ENCODE results near the gene LDLR. TPM values are rescaled to one million over a fixed set of nuclear protein-coding genes. Genes with fewer than 3 reads are reported as not detected.
A peak's percentile ranks its signal among the peaks of the same experiment; 100 is the strongest.

The LDLR gene
- total RNA-seq (2021) (162 and 175 TPM in 2 replicates), Bru-seq, nascent RNA (percentile 94 among the genes with signal in this experiment), BruChase-seq, experiment 1, labeled RNA remaining after a 2-hour chase (percentile 93 among the genes with signal in this experiment), BruChase-seq, experiment 2, labeled RNA remaining after a 6-hour chase (percentile 89 among the genes with signal in this experiment)
- long read RNA-seq, transcript LDLR-208 (18 exons, 3,617 nt): major isoform, 100 of 204 reads
- long read RNA-seq, partial matches to known transcripts: 75 of 204 reads
- long read RNA-seq, other reads (novel, unspliced or antisense): 26 of 204 reads

GRCh38 chr19:11089254-11090013 is at the start of gene LDLR:
Gene LDLR (plus strand): TSS chr19:11089463. CDS start chr19:11089549, 86 bp downstream.
- BruUV-seq (replicated peaks): no TSS peak

GRCh38 chr19:11041194-11041593 is 48.1 kb upstream of the LDLR start:
- Histone ChIP-seq H3K4me3 (ENCODE audit: low read depth, low read length, poor library complexity, severe bottlenecking) (no peak overlapping the region), H3K36me3 (ENCODE audit: insufficient read depth, low read length, poor library complexity, severe bottlenecking) (peaks cover 81% of the 10 kb centered on the region), H3K9me3 (ENCODE audit: low read depth, low read length, poor library complexity, severe bottlenecking) (no peaks in the 10 kb centered on the region), H3K4me1 (ENCODE audit: insufficient read depth, low read length, poor library complexity, severe bottlenecking) (no peaks in the 10 kb centered on the region), H3K27me3 (replicated peaks; ENCODE audit: insufficient read depth, low read depth, low read length, poor library complexity) (no peaks in the 10 kb centered on the region), H3K27ac (ENCODE audit: low read depth, low read length, poor library complexity, severe bottlenecking) (no peak overlapping the region)
- BruUV-seq (replicated peaks): no TSS peak
- POLR2A ChIA-PET (ENCODE audit: low non-redundant PET): no interaction called here
- CTCF ChIA-PET: no interaction called here
- intact Hi-C loops (cut with micrococcal nuclease; ENCODE audit: unreplicated experiment): no loop called here
- no peak for DNase-seq (ENCODE audit: low spot score)
- TF ChIP-seq EZH2 (IDR thresholded peaks at IDR 0.05; ENCODE audit: borderline replicate concordance, low read depth, low read length, poor library complexity, severe bottlenecking) (no peak), CTCF (conservative IDR thresholded peaks at IDR 0.05; ENCODE audit: low read depth, low read length) (no peak)

More at GRCh38 chr19:11089254-11090013, at the start of gene LDLR:
- H3K4me1 ChIP-seq (ENCODE audit: insufficient read depth, low read length, poor library complexity, severe bottlenecking): peaks cover 34% of the 10 kb centered on the region
- H3K9me3 ChIP-seq (ENCODE audit: low read depth, low read length, poor library complexity, severe bottlenecking): no peaks in the 10 kb centered on the region
- ChIA-PET CTCF (interaction anchor here (0.5 kb wide), 1 partner anchor 152 kb away, joined by 5 read pairs; no protein-coding TSS in a partner anchor), POLR2A (ENCODE audit: low non-redundant PET) (interaction anchor here (0.5 kb wide), 1 partner anchor 139 kb away, joined by 7 read pairs; no protein-coding TSS in a partner anchor)
- H3K36me3 ChIP-seq (ENCODE audit: insufficient read depth, low read length, poor library complexity, severe bottlenecking): peaks cover 34% of the 10 kb centered on the region
- H3K4me3 ChIP-seq (ENCODE audit: low read depth, low read length, poor library complexity, severe bottlenecking): peak within 1 kb of the TSS; percentile 90
- no peak for TF ChIP-seq CTCF (conservative IDR thresholded peaks at IDR 0.05; ENCODE audit: low read depth, low read length)
- no peak for TF ChIP-seq EZH2 (IDR thresholded peaks at IDR 0.05; ENCODE audit: borderline replicate concordance, low read depth, low read length, poor library complexity, severe bottlenecking)
- H3K27me3 ChIP-seq (replicated peaks; ENCODE audit: insufficient read depth, low read depth, low read length, poor library complexity): no peaks in the 10 kb centered on the region
- DNase-seq (ENCODE audit: low spot score): peak; percentile 98
- intact Hi-C loops (cut with micrococcal nuclease; ENCODE audit: unreplicated experiment): loop anchor here (10.0 kb wide), 1 partner anchor 145 kb away; no protein-coding TSS in a partner anchor
- H3K27ac ChIP-seq (ENCODE audit: low read depth, low read length, poor library complexity, severe bottlenecking): peak within 1 kb of the TSS; percentile 100

DNA sequence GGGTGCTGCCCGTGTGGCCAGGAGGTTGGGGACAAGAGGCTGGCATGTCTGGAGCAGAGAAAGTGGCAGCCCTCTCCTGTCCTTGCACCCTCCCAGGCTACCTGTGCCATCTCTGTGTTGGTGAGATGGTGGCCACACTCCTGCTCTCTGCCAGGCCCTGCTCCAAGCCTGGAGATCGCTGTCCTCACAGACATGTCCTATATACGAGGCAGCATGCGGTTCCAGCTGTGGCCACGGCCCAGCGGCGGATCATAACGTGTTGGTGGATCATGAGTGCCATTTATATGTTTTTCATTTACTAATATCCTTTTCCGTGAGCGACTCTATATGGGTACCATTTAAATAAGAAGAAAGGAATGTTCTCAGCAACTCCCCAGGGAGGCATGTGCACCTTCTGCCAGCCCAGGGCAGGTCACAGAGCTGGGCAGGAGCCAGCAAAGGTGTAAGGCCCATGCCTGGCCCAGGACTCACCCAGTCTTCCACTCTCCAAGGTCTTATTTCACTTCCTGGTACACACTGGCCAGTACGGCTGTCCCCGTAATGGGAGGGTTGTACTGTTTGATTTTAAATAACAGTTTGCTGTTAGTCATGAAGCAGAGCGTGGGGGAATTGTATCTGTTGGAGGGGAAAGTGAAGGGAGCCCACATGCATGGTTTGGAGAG is 47.2 kb upstream of the LDLR start:
- peaks cover 78% of the 10 kb centered on the region for H3K36me3 ChIP-seq (ENCODE audit: insufficient read depth, low read length, poor library complexity, severe bottlenecking)
- BruUV-seq (replicated peaks): no TSS peak

More for the DNA sequence above, 47.2 kb upstream of the LDLR start:
- H3K27me3 ChIP-seq (replicated peaks; ENCODE audit: insufficient read depth, low read depth, low read length, poor library complexity): no peaks in the 10 kb centered on the region
- intact Hi-C loops (cut with micrococcal nuclease; ENCODE audit: unreplicated experiment): no loop called here
- TF ChIP-seq EZH2 (IDR thresholded peaks at IDR 0.05; ENCODE audit: borderline replicate concordance, low read depth, low read length, poor library complexity, severe bottlenecking): no peak
- TF ChIP-seq CTCF (conservative IDR thresholded peaks at IDR 0.05; ENCODE audit: low read depth, low read length): no peak
- H3K27ac ChIP-seq (ENCODE audit: low read depth, low read length, poor library complexity, severe bottlenecking): no peak overlapping the region
- no peaks in the 10 kb centered on the region for H3K4me1 ChIP-seq (ENCODE audit: insufficient read depth, low read length, poor library complexity, severe bottlenecking)
- ChIA-PET POLR2A (ENCODE audit: low non-redundant PET) (no interaction called here), CTCF (no interaction called here)
- no peak overlapping the region for H3K4me3 ChIP-seq (ENCODE audit: low read depth, low read length, poor library complexity, severe bottlenecking)
- no peaks in the 10 kb centered on the region for H3K9me3 ChIP-seq (ENCODE audit: low read depth, low read length, poor library complexity, severe bottlenecking)
- no peak for DNase-seq (ENCODE audit: low spot score)

Data from A673 (cell line).